ENCODE data around the gene IL15. TPM values are rescaled to one million over a fixed set of nuclear protein-coding genes. Genes with fewer than 3 reads are reported as not detected.

The IL15 gene
- total RNA-seq, 1 donor from 2014 or later = 9.0 TPM

GRCh38 chr4:141757287-141757686, 120.9 kb downstream of the IL15 start:
- H3K36me3 ChIP-seq (ENCODE audit: control insufficient read depth, insufficient read depth, low read length) = no peaks in the 10 kb centered on the region
- H3K4me3 ChIP-seq (ENCODE audit: low read depth, low read length) = no peak overlapping the region
- DNase-seq (ENCODE audit: low read depth) = no peak
- TF ChIP-seq, protein P1, sequence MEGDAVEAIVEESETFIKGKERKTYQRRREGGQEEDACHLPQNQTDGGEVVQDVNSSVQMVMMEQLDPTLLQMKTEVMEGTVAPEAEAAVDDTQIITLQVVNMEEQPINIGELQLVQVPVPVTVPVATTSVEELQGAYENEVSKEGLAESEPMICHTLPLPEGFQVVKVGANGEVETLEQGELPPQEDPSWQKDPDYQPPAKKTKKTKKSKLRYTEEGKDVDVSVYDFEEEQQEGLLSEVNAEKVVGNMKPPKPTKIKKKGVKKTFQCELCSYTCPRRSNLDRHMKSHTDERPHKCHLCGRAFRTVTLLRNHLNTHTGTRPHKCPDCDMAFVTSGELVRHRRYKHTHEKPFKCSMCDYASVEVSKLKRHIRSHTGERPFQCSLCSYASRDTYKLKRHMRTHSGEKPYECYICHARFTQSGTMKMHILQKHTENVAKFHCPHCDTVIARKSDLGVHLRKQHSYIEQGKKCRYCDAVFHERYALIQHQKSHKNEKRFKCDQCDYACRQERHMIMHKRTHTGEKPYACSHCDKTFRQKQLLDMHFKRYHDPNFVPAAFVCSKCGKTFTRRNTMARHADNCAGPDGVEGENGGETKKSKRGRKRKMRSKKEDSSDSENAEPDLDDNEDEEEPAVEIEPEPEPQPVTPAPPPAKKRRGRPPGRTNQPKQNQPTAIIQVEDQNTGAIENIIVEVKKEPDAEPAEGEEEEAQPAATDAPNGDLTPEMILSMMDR (IDR thresholded peaks at IDR 0.05; ENCODE audit: insufficient read depth, low read length, poor library complexity, severe bottlenecking) = no peak
- no peaks in the 10 kb centered on the region for H3K27me3 ChIP-seq (ENCODE audit: control insufficient read depth, insufficient read depth, low read length)

- no peak for DNase-seq (ENCODE audit: low read depth)
- H3K4me3 ChIP-seq (ENCODE audit: low read depth, low read length) = no peak overlapping the region
These were observed 123.5 kb downstream of the IL15 start for GRCh38 chr4:141759796-141760425.

GRCh38 chr4:141761926-141762325, 125.5 kb downstream of the IL15 start:
- no peak overlapping the region for H3K4me3 ChIP-seq (ENCODE audit: low read depth, low read length)
- TF ChIP-seq, protein P1 (IDR thresholded peaks at IDR 0.05; ENCODE audit: insufficient read depth, low read length, poor library complexity, severe bottlenecking) = no peak
- no peaks in the 10 kb centered on the region for H3K36me3 ChIP-seq (ENCODE audit: control insufficient read depth, insufficient read depth, low read length)
- no peak for DNase-seq (ENCODE audit: low read depth)
- no peaks in the 10 kb centered on the region for H3K27me3 ChIP-seq (ENCODE audit: control insufficient read depth, insufficient read depth, low read length)

More at GRCh38 chr4:141759796-141760425, 123.5 kb downstream of the IL15 start:
- no peaks in the 10 kb centered on the region for H3K36me3 ChIP-seq (ENCODE audit: control insufficient read depth, insufficient read depth, low read length)
- H3K27me3 ChIP-seq (ENCODE audit: control insufficient read depth, insufficient read depth, low read length) = no peaks in the 10 kb centered on the region
- TF ChIP-seq, protein P1 (IDR thresholded peaks at IDR 0.05; ENCODE audit: insufficient read depth, low read length, poor library complexity, severe bottlenecking) = no peak

DNA sequence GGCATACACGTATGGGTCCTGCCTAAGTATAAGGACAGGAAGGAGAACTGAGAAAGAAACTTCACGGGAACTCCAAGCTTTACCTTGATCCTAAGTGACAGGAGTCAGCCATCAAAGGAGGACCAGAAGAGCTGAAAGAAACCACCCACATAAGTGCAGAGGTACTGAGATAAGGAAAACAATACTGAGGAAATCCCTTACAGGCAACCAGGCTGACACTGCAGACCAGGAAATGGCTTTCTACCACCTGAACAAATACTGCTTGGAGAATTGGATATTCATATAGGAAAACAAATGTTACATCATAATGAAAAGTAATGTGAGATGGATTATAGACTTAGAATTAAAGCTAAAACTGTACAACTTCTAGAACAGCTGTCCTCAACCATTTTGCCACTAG, 127.0 kb downstream of the IL15 start:
- DNase-seq (ENCODE audit: low read depth) = no peak
- Histone ChIP-seq H3K36me3 (ENCODE audit: control insufficient read depth, insufficient read depth, low read length) (no peaks in the 10 kb centered on the region), H3K4me3 (ENCODE audit: low read depth, low read length) (no peak overlapping the region), H3K27me3 (ENCODE audit: control insufficient read depth, insufficient read depth, low read length) (no peaks in the 10 kb centered on the region)
- TF ChIP-seq, protein P1 (IDR thresholded peaks at IDR 0.05; ENCODE audit: insufficient read depth, low read length, poor library complexity, severe bottlenecking) = no peak

GRCh38 chr4:141768954-141769353, 132.6 kb downstream of the IL15 start:
- Histone ChIP-seq H3K4me3 (ENCODE audit: low read depth, low read length) (no peak overlapping the region), H3K36me3 (ENCODE audit: control insufficient read depth, insufficient read depth, low read length) (no peaks in the 10 kb centered on the region), H3K27me3 (ENCODE audit: control insufficient read depth, insufficient read depth, low read length) (no peaks in the 10 kb centered on the region)
- DNase-seq (ENCODE audit: low read depth) = no peak
- TF ChIP-seq, protein P1 (IDR thresholded peaks at IDR 0.05; ENCODE audit: insufficient read depth, low read length, poor library complexity, severe bottlenecking) = no peak

All from kidney epithelial cell (primary cell).